ENCODE results near the gene DPEP1. TPM values are rescaled to one million over a fixed set of nuclear protein-coding genes. Genes with fewer than 3 reads are reported as not detected.

The DPEP1 gene
- total RNA-seq, 1 experiment from 2014 or later = 13.6 TPM

- Mint-ChIP-seq H3K27me3 (ENCODE audit: low read depth) (peaks cover under 1% of the 10 kb centered on the region), H3K9me3 (no peaks in the 10 kb centered on the region), H3K27ac (no peak overlapping the region), H3K36me3 (no peaks in the 10 kb centered on the region; the same call in 1 of the 2 replicates), H3K4me1 (peaks cover 26% of the 10 kb centered on the region), H3K4me3 (no peak overlapping the region)
- ATAC-seq = no peak
- ChIA-PET CTCF (interaction anchor here (1.2 kb wide), 1 partner anchor 46 kb away, joined by 3 read pairs; no protein-coding TSS in a partner anchor), POLR2A (no interaction called here)
- DNase-seq (ENCODE audit: low spot score) = no peak
- no peak for TF ChIP-seq STAT6 (CRISPR knock-in tag; conservative IDR thresholded peaks at IDR 0.05; ENCODE audit: low read depth)
- no peak for TF ChIP-seq KAT7 (CRISPR knock-in tag; IDR thresholded peaks at IDR 0.05; ENCODE audit: borderline replicate concordance)
- no peak for TF ChIP-seq CTCF (IDR thresholded peaks at IDR 0.05)
- no peak for TF ChIP-seq ZNF396 (CRISPR knock-in tag; IDR thresholded peaks at IDR 0.05; ENCODE audit: borderline replicate concordance)
- no peak for TF ChIP-seq ERG (CRISPR knock-in tag; IDR thresholded peaks at IDR 0.05)
- TF ChIP-seq GTF2I (CRISPR knock-in tag; conservative IDR thresholded peaks at IDR 0.05) = no peak
- no peak for TF ChIP-seq SMAD3 (CRISPR knock-in tag; IDR thresholded peaks at IDR 0.05; ENCODE audit: borderline replicate concordance)
- no peak for TF ChIP-seq RORB (CRISPR knock-in tag; IDR thresholded peaks at IDR 0.05)
Observed at GRCh38 chr16:89569506-89570341, 43.7 kb upstream of the DPEP1 start.

DNA sequence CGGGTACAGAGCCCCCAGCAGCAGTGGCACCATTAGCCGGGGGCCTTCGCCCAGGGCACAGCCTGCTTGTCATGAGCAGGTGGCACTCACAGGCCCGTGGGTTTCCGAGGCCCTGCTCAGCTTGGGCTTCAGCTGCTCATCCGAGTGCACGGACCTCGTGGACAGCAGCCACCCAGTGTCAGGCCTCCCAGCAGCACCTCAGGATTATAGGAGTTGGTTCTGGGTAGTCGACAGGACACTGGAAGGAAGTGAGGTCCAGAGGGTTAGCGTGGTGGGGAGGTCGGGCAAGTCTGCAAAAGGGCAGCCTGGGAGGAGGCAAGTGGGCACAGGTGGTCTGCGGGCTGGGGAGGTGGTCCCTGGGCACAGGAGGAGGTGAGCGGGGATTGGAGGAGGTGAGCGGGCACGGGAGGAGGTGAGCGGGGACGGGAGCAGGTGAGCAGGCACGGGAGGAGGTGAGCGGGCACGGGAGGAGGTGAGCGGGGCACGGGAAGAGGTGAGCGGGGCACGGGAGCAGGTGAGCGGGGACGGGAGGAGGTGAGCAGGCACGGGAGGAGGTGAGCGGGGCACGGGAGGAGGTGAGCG is 43.0 kb upstream of the DPEP1 start:
- no peaks in the 10 kb centered on the region for H3K9me3 Mint-ChIP-seq
- H3K27me3 Mint-ChIP-seq (ENCODE audit: low read depth) = peaks cover 3% of the 10 kb centered on the region
- POLR2A ChIA-PET = no interaction called here
- no peaks in the 10 kb centered on the region; the same call in 1 of the 2 replicates for H3K36me3 Mint-ChIP-seq
- no peak overlapping the region for H3K4me3 Mint-ChIP-seq
- ATAC-seq = no peak
- peaks cover 21% of the 10 kb centered on the region for H3K4me1 Mint-ChIP-seq
- TF ChIP-seq ZNF532 (CRISPR knock-in tag; IDR thresholded peaks at IDR 0.05; ENCODE audit: borderline replicate concordance) (no peak), AFF4 (CRISPR knock-in tag; IDR thresholded peaks at IDR 0.05; ENCODE audit: borderline replicate concordance) (no peak), GTF2I (CRISPR knock-in tag; conservative IDR thresholded peaks at IDR 0.05) (no peak), TCF7 (CRISPR knock-in tag; IDR thresholded peaks at IDR 0.05; ENCODE audit: low read depth) (no peak), TP53 (CRISPR knock-in tag; IDR thresholded peaks at IDR 0.05) (no peak), JAZF1 (CRISPR knock-in tag; IDR thresholded peaks at IDR 0.05) (no peak), FOXP1 (CRISPR knock-in tag; IDR thresholded peaks at IDR 0.05; ENCODE audit: borderline replicate concordance) (no peak), ZNF232 (CRISPR knock-in tag; IDR thresholded peaks at IDR 0.05) (no peak), ZBTB21 (CRISPR knock-in tag; IDR thresholded peaks at IDR 0.05; ENCODE audit: borderline replicate concordance) (no peak)
- TF ChIP-seq, protein P1, sequence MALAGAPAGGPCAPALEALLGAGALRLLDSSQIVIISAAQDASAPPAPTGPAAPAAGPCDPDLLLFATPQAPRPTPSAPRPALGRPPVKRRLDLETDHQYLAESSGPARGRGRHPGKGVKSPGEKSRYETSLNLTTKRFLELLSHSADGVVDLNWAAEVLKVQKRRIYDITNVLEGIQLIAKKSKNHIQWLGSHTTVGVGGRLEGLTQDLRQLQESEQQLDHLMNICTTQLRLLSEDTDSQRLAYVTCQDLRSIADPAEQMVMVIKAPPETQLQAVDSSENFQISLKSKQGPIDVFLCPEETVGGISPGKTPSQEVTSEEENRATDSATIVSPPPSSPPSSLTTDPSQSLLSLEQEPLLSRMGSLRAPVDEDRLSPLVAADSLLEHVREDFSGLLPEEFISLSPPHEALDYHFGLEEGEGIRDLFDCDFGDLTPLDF (CRISPR knock-in tag; IDR thresholded peaks at IDR 0.05) = no peak
- H3K27ac Mint-ChIP-seq = no peak overlapping the region
- DNase-seq (ENCODE audit: low spot score) = no peak
- CTCF ChIA-PET = no interaction called here

Data from WTC11 (cell line).